MG63 (cell line): ENCODE data around the gene PHEX. TPM values are rescaled to one million over a fixed set of nuclear protein-coding genes. Genes with fewer than 3 reads are reported as not detected.

ENCODE experiments used
- DNase-seq: peaks from one replicate; pipeline ENCODE4 v3.0.0-alpha.2; 2020
- H3K27me3 ChIP-seq: fragments of 250-450 bp; sonication (Bioruptor Pico); 2 replicates; pipeline ENCODE4 v1.5.1; 2020; ENCODE audit warnings: mild to moderate bottlenecking, moderate library complexity
- H3K36me3 ChIP-seq: fragments of 250-450 bp; sonication (Bioruptor Pico); 2 replicates; pipeline ENCODE4 v1.5.1; 2020; ENCODE audit warnings: mild to moderate bottlenecking, moderate library complexity
- H3K4me3 ChIP-seq: fragments of 250-450 bp; sonication (Bioruptor Pico); 2 replicates; pipeline ENCODE4 v1.5.1; 2020; ENCODE audit warnings: mild to moderate bottlenecking, moderate library complexity
- H3K9me3 ChIP-seq: fragments of 250-450 bp; sonication (Bioruptor Pico); 2 replicates; pipeline ENCODE4 v1.5.1; 2020; ENCODE audit warnings: mild to moderate bottlenecking, moderate library complexity
- total RNA-seq: library from RNA; depleted of rRNA; stranded (reverse); fragments of >200 nt; shearing (Covaris generic); gene quantifications from 2 replicates; pipeline ENCODE4 v1.2.3, GENCODE V29; 2014; ENCODE audit warnings: low replicate concordance; rRNA removed

The PHEX gene
- total RNA-seq, result 0.05 and 0.20 TPM in 2 replicates

DNA sequence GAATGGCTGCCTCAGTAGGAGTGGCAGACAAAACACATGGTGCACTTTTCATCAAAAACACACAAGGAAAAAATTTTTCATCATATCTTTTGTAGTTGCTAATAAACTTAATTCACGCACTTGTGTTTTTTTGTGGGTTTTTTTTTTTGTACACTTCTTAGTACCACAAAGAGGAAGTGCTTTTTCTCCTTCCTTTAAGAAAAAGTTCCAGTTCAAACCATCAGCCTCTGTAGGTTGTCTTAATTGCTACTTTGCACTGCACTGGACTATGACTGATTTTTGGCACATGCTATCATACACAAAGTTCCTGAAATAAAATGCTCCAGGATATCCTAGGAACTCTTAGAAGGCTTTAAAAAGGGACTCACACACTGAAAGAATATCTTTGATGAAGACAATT is at the start of gene PHEX:
PHEX (plus strand) TSS at position 242 of the 400 bp plus-strand sequence. CDS start 681 bp downstream, outside the sequence.
- Histone ChIP-seq H3K36me3 (no peaks in the 10 kb centered on the region), H3K9me3 (no peaks in the 10 kb centered on the region), H3K4me3 (no peak within 1 kb of the TSS), H3K27me3 (no peaks in the 10 kb centered on the region)
- no peak for DNase-seq

DNA sequence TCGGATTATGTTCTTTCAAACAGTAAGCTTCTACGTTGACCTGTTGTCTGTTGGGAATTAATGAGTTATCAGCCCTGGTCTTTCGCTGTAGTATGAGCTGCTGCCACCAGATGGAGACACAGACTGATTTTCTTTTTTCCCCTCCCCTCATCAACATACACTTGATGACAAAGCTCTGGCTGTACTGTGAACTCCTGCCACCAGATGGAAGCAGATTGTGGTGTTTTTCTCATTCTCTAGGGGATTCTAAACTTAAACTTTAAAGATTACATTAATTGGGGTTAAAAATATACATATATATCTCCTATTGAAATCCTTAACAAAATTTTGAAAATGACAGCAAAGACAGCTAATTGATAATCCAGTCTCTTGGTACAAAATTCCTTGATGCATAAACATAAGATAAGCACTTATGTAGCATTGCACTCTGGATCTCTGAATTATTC is 46.8 kb upstream of the PHEX start:
- DNase-seq, result peak; percentile 41
- no peaks in the 10 kb centered on the region for H3K27me3 ChIP-seq

GRCh38 chrX:21986596-21986995 is 45.5 kb upstream of the PHEX start:
- H3K4me3 ChIP-seq, result no peak overlapping the region
- no peaks in the 10 kb centered on the region for H3K27me3 ChIP-seq
- peaks cover 64% of the 10 kb centered on the region for H3K36me3 ChIP-seq
- H3K9me3 ChIP-seq, result no peaks in the 10 kb centered on the region
- DNase-seq, result no peak

More for the DNA sequence above, 46.8 kb upstream of the PHEX start:
- Histone ChIP-seq H3K36me3 (peaks cover 59% of the 10 kb centered on the region), H3K9me3 (no peaks in the 10 kb centered on the region), H3K4me3 (no peak overlapping the region)

- no peaks in the 10 kb centered on the region for H3K9me3 ChIP-seq
- H3K4me3 ChIP-seq, result no peak overlapping the region
- no peak for DNase-seq
- H3K36me3 ChIP-seq, result peaks cover 78% of the 10 kb centered on the region
- H3K27me3 ChIP-seq, result no peaks in the 10 kb centered on the region
Observed at GRCh38 chrX:21989384-21989783, 42.7 kb upstream of the PHEX start.

DNA sequence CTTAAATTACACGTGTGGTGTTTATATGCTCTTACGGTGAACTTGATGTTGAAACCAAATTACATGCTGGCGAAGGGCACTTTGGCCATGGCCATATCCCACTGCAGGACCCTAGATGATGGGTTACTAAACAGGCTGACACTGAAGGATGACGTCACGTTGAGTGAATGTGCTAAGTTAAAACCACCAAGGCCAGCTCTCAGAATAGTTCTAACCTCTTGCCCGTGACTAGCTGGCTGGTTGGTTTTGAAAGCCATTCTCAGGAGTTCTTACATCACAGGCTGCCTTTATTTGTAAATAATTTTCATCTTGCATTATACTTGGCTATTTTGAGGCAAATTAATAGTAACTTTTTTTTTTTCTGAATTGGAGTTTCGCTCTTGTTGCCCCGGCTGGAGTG is 41.3 kb upstream of the PHEX start:
- Histone ChIP-seq H3K9me3 (no peaks in the 10 kb centered on the region), H3K36me3 (peaks cover 72% of the 10 kb centered on the region), H3K27me3 (no peaks in the 10 kb centered on the region), H3K4me3 (no peak overlapping the region)
- no peak for DNase-seq

DNA sequence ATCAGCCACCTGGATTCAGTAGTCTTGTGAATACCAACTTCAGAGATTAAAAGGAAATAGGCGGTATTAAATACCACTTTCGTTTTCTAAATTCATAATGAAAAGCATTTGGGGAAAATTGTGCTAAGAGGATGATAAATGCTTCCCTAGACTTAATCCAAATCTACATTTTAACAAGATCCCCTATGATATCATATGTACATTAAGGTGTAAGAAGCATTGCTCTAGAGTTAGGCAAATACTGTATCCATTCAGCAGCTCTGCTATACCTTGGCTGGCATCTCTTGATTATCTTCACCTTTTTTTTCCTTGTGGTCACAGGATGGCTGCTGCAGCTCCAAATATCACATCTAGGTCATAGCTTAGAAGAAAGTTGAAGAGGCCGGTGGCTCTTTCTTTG is 40.6 kb upstream of the PHEX start:
- no peak for DNase-seq
- Histone ChIP-seq H3K4me3 (no peak overlapping the region), H3K9me3 (no peaks in the 10 kb centered on the region), H3K36me3 (peaks cover 73% of the 10 kb centered on the region), H3K27me3 (no peaks in the 10 kb centered on the region)

DNA sequence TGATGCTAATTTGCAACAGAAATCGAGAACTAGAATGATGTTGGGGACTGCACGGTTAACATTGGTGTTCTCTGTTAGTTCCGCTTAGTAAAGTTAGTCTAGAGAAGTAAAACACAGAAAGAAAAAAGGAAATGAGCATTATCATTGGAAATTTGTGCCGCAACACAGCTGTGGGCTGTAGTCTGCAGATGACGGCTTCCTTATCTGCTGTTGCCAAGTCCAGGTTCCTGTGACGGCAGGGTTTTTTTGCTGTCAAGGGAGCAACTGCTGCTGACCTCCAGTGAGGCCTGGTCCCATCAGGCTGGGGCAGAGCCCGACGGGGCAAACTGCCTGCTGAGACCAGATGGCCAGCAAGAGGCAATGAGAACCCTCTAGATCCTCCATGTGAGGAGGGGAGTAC is 38.9 kb upstream of the PHEX start:
- DNase-seq, result no peak
- Histone ChIP-seq H3K4me3 (no peak overlapping the region), H3K9me3 (no peaks in the 10 kb centered on the region), H3K27me3 (no peaks in the 10 kb centered on the region), H3K36me3 (peaks cover 74% of the 10 kb centered on the region)

GRCh38 chrX:21996872-21997455 is 35.2 kb upstream of the PHEX start:
- no peak for DNase-seq
- Histone ChIP-seq H3K27me3 (no peaks in the 10 kb centered on the region), H3K4me3 (no peak overlapping the region), H3K9me3 (no peaks in the 10 kb centered on the region), H3K36me3 (peaks cover 52% of the 10 kb centered on the region)

DNA sequence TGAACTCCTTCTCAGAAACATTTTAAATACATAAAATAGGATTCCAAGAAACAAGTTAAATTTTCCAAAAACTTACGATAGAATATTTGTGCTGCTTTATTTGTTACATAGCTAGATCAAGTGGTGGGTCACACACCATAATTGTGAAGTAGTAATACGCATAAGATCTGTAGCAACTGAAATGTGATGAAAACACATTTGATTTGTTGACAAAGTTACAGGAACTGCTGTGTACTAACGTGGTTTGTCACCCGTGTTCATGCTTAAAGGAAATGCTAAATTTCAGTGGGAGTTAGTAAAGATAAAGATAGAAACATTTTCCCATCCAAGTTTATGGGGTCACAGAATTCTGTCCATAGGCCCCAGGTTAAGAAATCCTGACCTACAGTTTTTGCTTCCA is 34.1 kb upstream of the PHEX start:
- H3K9me3 ChIP-seq, result no peaks in the 10 kb centered on the region
- no peak for DNase-seq

DNA sequence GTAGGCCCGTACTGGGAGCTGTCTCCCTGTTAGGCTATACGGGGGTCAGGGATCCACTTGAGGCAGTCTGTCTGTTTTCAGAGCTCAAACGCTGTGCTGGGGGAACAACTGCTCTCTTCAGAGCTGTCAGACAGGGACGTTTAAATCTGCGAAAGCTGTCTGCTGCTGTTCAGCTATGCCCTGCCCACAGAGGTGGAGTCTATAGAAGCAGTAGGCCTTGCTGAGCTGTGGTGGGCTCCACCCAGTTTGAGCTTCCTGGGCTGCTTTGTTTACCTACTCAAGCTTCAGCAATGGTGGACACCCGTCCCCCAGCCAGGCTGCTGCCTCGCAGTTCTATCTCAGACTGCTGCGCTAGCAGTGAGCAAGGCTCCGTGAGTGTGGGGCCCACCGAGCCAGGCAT is 27.3 kb upstream of the PHEX start:
- Histone ChIP-seq H3K9me3 (no peaks in the 10 kb centered on the region), H3K36me3 (peaks cover 33% of the 10 kb centered on the region), H3K4me3 (no peak overlapping the region), H3K27me3 (no peaks in the 10 kb centered on the region)
- no peak for DNase-seq

More for the DNA sequence above, 34.1 kb upstream of the PHEX start:
- no peaks in the 10 kb centered on the region for H3K27me3 ChIP-seq
- H3K36me3 ChIP-seq, result peaks cover 46% of the 10 kb centered on the region
- no peak overlapping the region for H3K4me3 ChIP-seq

DNA sequence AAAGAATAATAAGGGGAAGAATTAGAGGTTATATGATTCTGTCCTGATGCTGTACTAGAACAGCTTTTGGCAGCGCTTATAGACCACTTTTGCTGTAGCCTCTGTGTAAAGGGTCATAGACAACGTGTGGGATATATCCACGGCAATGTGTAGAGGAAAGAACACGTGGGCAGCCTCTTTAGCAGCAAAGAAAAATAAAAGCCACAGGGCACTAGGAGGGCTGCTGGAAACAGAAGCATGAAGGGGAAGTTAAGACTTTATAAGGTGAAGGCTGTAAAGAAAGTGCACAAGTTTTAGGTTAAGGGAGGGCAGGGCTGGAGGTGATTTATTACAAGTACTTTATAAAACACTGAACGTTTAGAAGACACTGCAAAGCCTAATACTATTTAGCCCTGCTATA is 20.1 kb upstream of the PHEX start:
- no peaks in the 10 kb centered on the region for H3K9me3 ChIP-seq
- peaks cover 6% of the 10 kb centered on the region for H3K36me3 ChIP-seq
- no peaks in the 10 kb centered on the region for H3K27me3 ChIP-seq
- DNase-seq, result no peak
- no peak overlapping the region for H3K4me3 ChIP-seq

DNA sequence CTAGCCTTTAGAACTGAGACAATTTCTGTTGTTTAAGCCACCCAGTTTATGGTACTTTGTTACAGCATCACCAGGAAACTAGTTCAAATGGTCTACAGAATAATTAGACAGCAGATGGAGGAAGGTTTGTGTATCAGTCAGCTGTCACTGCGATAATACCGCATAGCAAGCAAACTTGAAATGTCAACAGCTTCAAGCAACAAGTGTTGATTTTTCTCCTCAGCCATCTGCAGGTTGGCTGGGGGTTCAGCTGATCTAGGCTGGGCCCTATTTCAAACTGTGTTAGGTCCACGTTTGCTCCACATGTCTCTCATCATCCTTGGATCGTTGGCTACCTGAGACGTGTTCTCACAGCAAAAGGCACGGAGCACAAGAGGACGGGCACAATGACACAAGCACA is 19.2 kb upstream of the PHEX start:
- Histone ChIP-seq H3K27me3 (no peaks in the 10 kb centered on the region), H3K9me3 (no peaks in the 10 kb centered on the region), H3K36me3 (no peaks in the 10 kb centered on the region; the same call in 1 of the 2 replicates), H3K4me3 (no peak overlapping the region)
- DNase-seq, result no peak

DNA sequence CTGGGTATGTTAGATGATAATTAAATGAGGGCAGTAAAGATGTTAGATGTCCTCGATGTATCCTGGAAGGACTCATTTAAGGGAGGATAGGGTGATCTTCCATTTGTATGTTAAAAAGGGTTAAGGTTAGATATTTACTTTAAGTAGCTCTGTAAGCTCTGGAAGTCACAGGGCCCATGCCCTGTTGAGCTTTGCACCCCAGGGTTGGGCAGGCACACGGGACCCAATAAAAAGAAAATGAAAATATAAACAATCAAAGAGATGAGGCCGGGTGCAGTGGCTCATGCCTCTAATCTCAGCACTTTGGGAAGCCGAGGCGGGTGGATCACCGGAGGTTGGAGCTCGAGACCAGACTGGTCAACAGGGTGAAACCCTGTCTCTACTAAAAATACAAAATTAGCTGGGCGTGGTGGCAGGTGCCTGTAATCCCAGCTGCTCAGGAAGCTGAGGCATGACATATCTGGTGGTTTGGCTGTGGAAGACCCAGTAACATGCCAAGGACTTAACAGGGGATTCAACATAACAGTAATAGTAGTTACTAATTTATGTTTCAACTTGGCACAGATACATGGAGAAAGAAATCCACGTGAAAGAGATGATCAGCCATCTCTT is 16.9 kb upstream of the PHEX start:
- Histone ChIP-seq H3K27me3 (no peaks in the 10 kb centered on the region), H3K4me3 (no peak overlapping the region), H3K9me3 (no peaks in the 10 kb centered on the region), H3K36me3 (no peaks in the 10 kb centered on the region)
- peak; percentile 43 for DNase-seq

DNA sequence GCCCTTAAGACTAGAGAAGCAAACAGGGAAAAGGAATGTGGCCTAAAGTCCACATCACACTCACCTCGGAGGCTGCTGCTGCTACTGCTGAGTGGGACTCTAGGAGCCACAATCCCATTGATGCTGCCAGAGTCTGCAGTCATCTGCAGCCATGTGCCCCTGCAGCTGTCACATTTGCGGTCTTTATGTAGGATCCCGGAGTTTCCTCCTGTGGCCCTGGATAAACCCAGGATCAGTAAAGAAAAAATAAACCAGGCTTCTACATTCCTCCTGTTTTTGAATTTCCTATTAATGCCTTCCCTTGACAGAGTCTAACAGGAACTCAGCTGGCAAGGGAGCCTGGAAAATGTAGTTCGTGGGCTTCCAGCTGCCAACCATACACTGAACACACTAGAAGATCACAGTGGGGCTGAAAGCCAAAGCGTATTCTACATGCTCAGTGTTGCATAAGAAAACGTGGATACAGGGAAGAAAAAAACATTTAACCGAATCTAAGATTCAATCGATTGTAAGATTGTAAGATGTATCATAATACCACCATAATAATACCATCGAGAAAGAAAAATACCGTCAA is 10.3 kb upstream of the PHEX start:
- Histone ChIP-seq H3K27me3 (no peaks in the 10 kb centered on the region), H3K4me3 (no peak overlapping the region), H3K9me3 (no peaks in the 10 kb centered on the region), H3K36me3 (no peaks in the 10 kb centered on the region)
- no peak for DNase-seq

DNA sequence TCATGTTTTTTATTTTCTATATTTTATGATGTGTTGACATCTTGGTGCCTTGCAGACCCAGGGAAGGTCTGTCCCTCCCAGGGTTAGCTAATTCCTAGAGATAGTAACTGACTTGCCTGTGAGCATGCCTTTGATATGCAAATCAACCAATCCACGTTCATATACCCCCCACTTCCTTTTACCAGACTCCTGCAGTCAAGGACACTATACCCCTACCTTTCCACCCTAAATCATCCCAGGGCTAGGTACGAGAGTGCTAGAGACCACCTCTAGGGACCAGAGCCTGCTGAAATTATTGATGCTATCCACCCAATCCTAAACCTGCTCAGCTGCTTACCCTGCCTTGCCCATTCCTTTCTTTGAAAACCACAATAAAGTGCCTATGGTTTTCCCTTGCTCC is 7.5 kb upstream of the PHEX start:
- H3K4me3 ChIP-seq, result no peak overlapping the region
- H3K36me3 ChIP-seq, result no peaks in the 10 kb centered on the region
- H3K27me3 ChIP-seq, result no peaks in the 10 kb centered on the region

GRCh38 chrX:22025751-22026150 is 6.4 kb upstream of the PHEX start:
- DNase-seq, result no peak
- H3K27me3 ChIP-seq, result no peaks in the 10 kb centered on the region
- H3K36me3 ChIP-seq, result no peaks in the 10 kb centered on the region
- H3K4me3 ChIP-seq, result no peak overlapping the region
- H3K9me3 ChIP-seq, result no peaks in the 10 kb centered on the region

More for the DNA sequence above, 7.5 kb upstream of the PHEX start:
- DNase-seq, result no peak
- no peaks in the 10 kb centered on the region for H3K9me3 ChIP-seq

DNA sequence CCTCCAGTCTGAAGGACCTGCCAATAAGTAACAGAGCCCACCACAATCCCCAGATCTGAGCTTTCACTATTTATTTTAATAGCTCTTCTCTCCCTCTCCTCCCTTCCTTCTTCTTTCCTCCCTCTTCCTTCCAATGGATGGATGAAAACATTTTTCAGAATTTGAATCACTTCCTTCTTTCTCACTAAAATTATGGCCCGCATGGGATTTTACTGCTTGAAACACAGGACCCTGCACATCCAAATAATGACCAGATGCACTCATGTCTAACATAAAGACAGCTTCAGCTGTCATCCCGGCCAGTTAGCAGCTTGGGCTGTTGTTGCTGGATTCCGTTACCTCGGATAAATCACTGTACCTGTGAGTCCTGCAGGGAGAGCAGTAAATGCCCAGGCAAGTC is 5.4 kb upstream of the PHEX start:
- no peaks in the 10 kb centered on the region for H3K9me3 ChIP-seq
- H3K4me3 ChIP-seq, result no peak overlapping the region
- H3K36me3 ChIP-seq, result no peaks in the 10 kb centered on the region
- no peak for DNase-seq
- H3K27me3 ChIP-seq, result no peaks in the 10 kb centered on the region

DNA sequence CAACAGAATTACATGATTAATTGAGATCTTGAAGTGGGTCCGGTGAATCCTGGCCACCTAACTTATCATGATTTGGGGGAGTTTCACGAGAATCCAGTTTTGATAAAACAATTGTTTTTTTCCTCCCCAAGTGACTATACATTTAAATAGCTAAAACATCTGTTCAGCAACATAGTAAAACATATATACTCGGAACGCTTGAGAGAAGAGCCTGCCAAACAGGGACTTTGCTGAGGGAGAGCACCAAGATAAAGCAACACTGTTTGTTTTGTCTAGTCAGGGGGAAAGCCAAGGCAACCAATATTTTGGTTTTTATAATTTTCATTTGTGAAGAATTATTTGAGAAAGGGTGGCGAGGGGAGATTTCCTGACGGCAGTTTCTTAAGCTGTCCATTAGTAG is 381 bp downstream of the PHEX start:
- Histone ChIP-seq H3K27me3 (no peaks in the 10 kb centered on the region), H3K4me3 (no peak overlapping the region), H3K36me3 (no peaks in the 10 kb centered on the region), H3K9me3 (no peaks in the 10 kb centered on the region)
- no peak for DNase-seq
